MM.1S (cell line): ENCODE data around the gene TMEM253.
A peak's percentile ranks its signal among the peaks of the same experiment; 100 is the strongest.

ENCODE experiments used
- DNase-seq: peaks from one replicate; pipeline ENCODE4 v3.0.0-alpha.2; 2015
- H2AFZ ChIP-seq: fragments of 300-600 bp; sonication (generic); 2 replicates; pipeline ENCODE4 v1.6.0; 2016; ENCODE audit warnings: antibody characterized with exemption, low read length
- H3F3A ChIP-seq: fragments of 300-600 bp; sonication (generic); 2 replicates; pipeline ENCODE4 v1.6.1; 2016; ENCODE audit warnings: mild to moderate bottlenecking, antibody characterized with exemption, low read length, moderate library complexity, mixed read lengths; ENCODE audit not compliant: insufficient read depth
- H3K27ac ChIP-seq: fragments of 300-600 bp; sonication (generic); 2 replicates; pipeline ENCODE4 v1.5.1; 2016; ENCODE audit warnings: mild to moderate bottlenecking, low read length
- H3K27me3 ChIP-seq: fragments of 300-600 bp; sonication (generic); replicated peaks from 2 replicates; pipeline ENCODE4 v1.6.0; 2016; ENCODE audit warnings: low read length; ENCODE audit not compliant: insufficient read depth
- H3K36me3 ChIP-seq: fragments of 300-600 bp; sonication (generic); replicated peaks from 2 replicates; pipeline ENCODE4 v1.6.1; 2016; ENCODE audit warnings: mild to moderate bottlenecking, low read length, mixed read lengths; ENCODE audit not compliant: insufficient read depth
- H3K4me1 ChIP-seq: fragments of 300-600 bp; sonication (generic); 2 replicates; pipeline ENCODE4 v1.6.1; 2016; ENCODE audit warnings: low read length, mixed read lengths
- H3K4me2 ChIP-seq: fragments of 300-600 bp; sonication (generic); 2 replicates; pipeline ENCODE4 v1.6.0; 2016; ENCODE audit warnings: low read depth, low read length
- H3K4me3 ChIP-seq: fragments of 300-600 bp; sonication (generic); 2 replicates; pipeline ENCODE4 v1.5.1; 2016; ENCODE audit warnings: low read length, mixed read lengths
- H3K79me2 ChIP-seq: fragments of 300-600 bp; sonication (generic); 2 replicates; pipeline ENCODE4 v1.6.1; 2016; ENCODE audit warnings: mixed run types, low read length, mixed read lengths
- H3K9ac ChIP-seq: fragments of 300-600 bp; sonication (generic); 2 replicates; pipeline ENCODE4 v1.6.1; 2016; ENCODE audit warnings: low read length, mixed read lengths
- H3K9me2 ChIP-seq: fragments of 300-600 bp; sonication (generic); replicated peaks from 2 replicates; pipeline ENCODE4 v1.6.1; 2016; ENCODE audit warnings: mild to moderate bottlenecking, low read length, mixed read lengths; ENCODE audit not compliant: insufficient read depth
- H3K9me3 ChIP-seq: fragments of 300-600 bp; sonication (generic); replicated peaks from 2 replicates; pipeline ENCODE4 v1.6.1; 2016; ENCODE audit warnings: mild to moderate bottlenecking, low read length, mixed read lengths; ENCODE audit not compliant: insufficient read depth
- H4K20me1 ChIP-seq: fragments of 300-600 bp; sonication (generic); 2 replicates; pipeline ENCODE4 v1.6.1; 2016; ENCODE audit warnings: mild to moderate bottlenecking, low read length, moderate library complexity, mixed read lengths; ENCODE audit not compliant: insufficient read depth
- CTCF ChIP-seq: fragments of 300-600 bp; sonication (generic); IDR thresholded peaks from 2 replicates; pipeline ENCODE4 v1.5.1; 2016; ENCODE audit warnings: antibody characterized with exemption, low read length, mixed read lengths
- EZH2 ChIP-seq: fragments of 300-600 bp; sonication (generic); optimal IDR thresholded peaks from 2 replicates; pipeline ENCODE3; 2017; ENCODE audit warnings: low read depth, mild to moderate bottlenecking, antibody characterized with exemption, low read length, mixed read lengths
- EZH2phosphoT487 ChIP-seq: fragments of 300-600 bp; sonication (generic); IDR thresholded peaks from 2 replicates; pipeline ENCODE4 v1.6.1; 2018; ENCODE audit warnings: antibody characterized with exemption, low read length

TMEM253 gene

GRCh38 chr14:21121122-21121521 lies 20.3 kb downstream of the TMEM253 start:
- Histone ChIP-seq H2AFZ (no peak overlapping the region), H3K27ac (no peak overlapping the region), H3K9me2 (no peaks in the 10 kb centered on the region), H3K4me2 (no peak overlapping the region), H4K20me1 (no peaks in the 10 kb centered on the region), H3K36me3 (no peaks in the 10 kb centered on the region), H3F3A (no peaks in the 10 kb centered on the region), H3K79me2 (no peaks in the 10 kb centered on the region), H3K27me3 (no peaks in the 10 kb centered on the region), H3K4me1 (0 out of 2 replicates have a peak, but pooled peaks cover 7% of the 10 kb centered on the region), H3K4me3 (no peak overlapping the region), H3K9me3 (no peaks in the 10 kb centered on the region), H3K9ac (no peak overlapping the region)
- TF ChIP-seq EZH2phosphoT487 (no peak), EZH2 (no peak), CTCF (no peak)
- no peak for DNase-seq

- Histone ChIP-seq H3K9ac (no peak overlapping the region), H3K4me3 (no peak overlapping the region), H3K4me1 (0 out of 2 replicates have a peak, but pooled peaks cover 7% of the 10 kb centered on the region), H3K27ac (peak overlapping the region; percentile 32; the same call in 1 of the 2 replicates), H2AFZ (no peak overlapping the region), H3K4me2 (peak overlapping the region; percentile 18; the same call in 1 of the 2 replicates), H3K27me3 (no peaks in the 10 kb centered on the region), H3F3A (no peaks in the 10 kb centered on the region), H4K20me1 (no peaks in the 10 kb centered on the region), H3K9me2 (no peaks in the 10 kb centered on the region), H3K79me2 (no peaks in the 10 kb centered on the region), H3K9me3 (no peaks in the 10 kb centered on the region), H3K36me3 (no peaks in the 10 kb centered on the region)
- TF ChIP-seq EZH2phosphoT487 (no peak), CTCF (no peak), EZH2 (no peak)
- no peak for DNase-seq
These were observed 22.6 kb downstream of the TMEM253 start for GRCh38 chr14:21123429-21123828.

- no peak overlapping the region for H3K9ac ChIP-seq
- H4K20me1 ChIP-seq: no peaks in the 10 kb centered on the region
- H3K27ac ChIP-seq: no peak overlapping the region
- no peaks in the 10 kb centered on the region for H3K9me3 ChIP-seq
- no peak overlapping the region for H2AFZ ChIP-seq
- no peaks in the 10 kb centered on the region for H3K36me3 ChIP-seq
- H3K4me3 ChIP-seq: no peak overlapping the region
- no peak for DNase-seq
- H3F3A ChIP-seq: no peaks in the 10 kb centered on the region
- no peaks in the 10 kb centered on the region for H3K4me1 ChIP-seq
- no peak overlapping the region for H3K4me2 ChIP-seq
- H3K9me2 ChIP-seq: no peaks in the 10 kb centered on the region
- no peaks in the 10 kb centered on the region for H3K79me2 ChIP-seq
- TF ChIP-seq CTCF (no peak), EZH2phosphoT487 (no peak), EZH2 (no peak)
- H3K27me3 ChIP-seq: no peaks in the 10 kb centered on the region
These were observed 33.0 kb downstream of the TMEM253 start for GRCh38 chr14:21133901-21134300.
